SK-N-MC (cell line): Measurements from ENCODE around the gene RMDN3.

Experiments
- EZH2 ChIP-seq: fragments of 200-600 bp; sonication (generic); IDR thresholded peaks from one replicate; pipeline ENCODE4 v1.6.1; 2017; ENCODE audit warnings: antibody characterized with exemption
- POLR2AphosphoS5 ChIP-seq: IDR thresholded peaks from 2 replicates; pipeline ENCODE4 v1.6.1; 2012; ENCODE audit warnings: mild to moderate bottlenecking, low read depth, low read length, borderline replicate concordance

DNA sequence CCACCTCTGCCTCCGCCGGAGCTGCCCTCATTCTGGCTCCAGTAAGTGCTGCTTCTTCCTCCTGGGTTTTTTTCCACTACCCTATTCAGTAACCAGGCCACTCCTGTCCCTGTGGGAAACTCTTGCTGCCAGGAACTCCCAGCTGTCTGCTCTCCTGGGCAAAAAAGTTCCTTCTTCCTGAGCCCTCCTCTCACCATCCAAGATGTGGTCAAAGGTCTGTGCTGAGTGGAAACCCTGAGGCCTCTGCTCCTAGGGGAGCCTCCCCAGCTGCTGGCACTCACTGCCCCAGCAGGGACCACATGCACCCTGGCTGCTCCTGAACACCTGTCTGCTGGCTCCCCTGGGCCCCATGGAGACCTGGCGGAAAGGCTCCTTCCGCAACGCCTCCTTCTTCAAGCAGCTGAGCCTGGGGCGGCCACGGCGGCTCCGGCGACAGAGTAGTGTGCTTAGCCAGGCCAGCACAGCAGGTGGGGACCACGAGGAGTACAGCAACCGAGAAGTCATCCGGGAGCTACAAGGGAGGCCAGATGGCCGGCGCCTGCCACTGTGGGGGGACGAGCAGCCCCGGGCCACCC is 15.2 kb upstream of the RMDN3 start:
- TF ChIP-seq EZH2: no peak
- TF ChIP-seq POLR2AphosphoS5: no peak
